ENCODE measurements around the gene RPS10.

GRCh38 chr6:34459899-34460593, 34.2 kb upstream of the RPS10 start:
- TF ChIP-seq GATA3 (IDR thresholded peaks at IDR 0.05; ENCODE audit: low read depth, low read length) (no peak), GATA2 (IDR thresholded peaks at IDR 0.05; ENCODE audit: low read depth, low read length) (no peak)

All from SH-SY5Y (cell line).